HepG2 (cell line): ENCODE measurements around the gene ZNF669. TPM values are rescaled to one million over a fixed set of nuclear protein-coding genes. Genes with fewer than 3 reads are reported as not detected.

ENCODE experiments used
- BCL6 ChIP-seq: IDR thresholded peaks from 2 replicates; pipeline ENCODE4 v1.6.1; 2016; ENCODE audit warnings: missing genetic modification reagents, missing compliant biosample characterization
- CEBPZ ChIP-seq: IDR thresholded peaks from 2 replicates; pipeline ENCODE4 v1.6.1; 2012; ENCODE audit warnings: low read length, improper control_type of control experiment
- GFI1 ChIP-seq: sonication (generic); formaldehyde crosslinking; IDR thresholded peaks from 2 replicates; pipeline ENCODE4 v1.5.0; 2020; ENCODE audit warnings: missing genetic modification reagents, mild to moderate bottlenecking, borderline replicate concordance
- ISL2 ChIP-seq: sonication (generic); formaldehyde crosslinking; IDR thresholded peaks from 2 replicates; pipeline ENCODE4 v1.5.0; 2020; ENCODE audit warnings: missing genetic modification reagents
- MAZ ChIP-seq, 2 experiments: sonication (generic) in 1 of 2; formaldehyde crosslinking in 1 of 2; IDR thresholded peaks; 2 replicates each; pipeline versions ENCODE4 v1.5.0 to v1.6.1; 2012 to 2020; ENCODE audit warnings: low read depth in 2 of 2, mild to moderate bottlenecking in 2 of 2, borderline replicate concordance in 1 of 2, improper control_type of control experiment in 1 of 2, low read length in 1 of 2, missing genetic modification reagents in 1 of 2, moderate library complexity in 1 of 2
- MXD4 ChIP-seq: IDR thresholded peaks from 2 replicates; pipeline ENCODE4 v1.6.1; 2016; ENCODE audit warnings: mild to moderate bottlenecking, missing biosample characterization, missing genetic modification reagents
- ONECUT2 ChIP-seq: sonication (generic); formaldehyde crosslinking; IDR thresholded peaks from 2 replicates; pipeline ENCODE4 v1.4.0; 2020; ENCODE audit warnings: missing genetic modification reagents
- PAX8 ChIP-seq: sonication (generic); formaldehyde crosslinking; IDR thresholded peaks from 2 replicates; pipeline ENCODE4 v1.8.0; 2022; ENCODE audit warnings: mild to moderate bottlenecking, missing genetic modification reagents, borderline replicate concordance
- PHB2 ChIP-seq: fragments of 450-650 bp; IDR thresholded peaks from 2 replicates; pipeline ENCODE4 v1.6.1; 2018; ENCODE audit not compliant: partially characterized antibody
- REPIN1 ChIP-seq: sonication (generic); formaldehyde crosslinking; IDR thresholded peaks from 2 replicates; pipeline ENCODE4 v1.8.0; 2022; ENCODE audit warnings: missing genetic modification reagents, low read depth, mild to moderate bottlenecking, borderline replicate concordance
- SIN3A ChIP-seq: IDR thresholded peaks from 2 replicates; pipeline ENCODE4 v1.6.1; 2011; ENCODE audit warnings: low read depth, mild to moderate bottlenecking, control low read depth, low read length, borderline replicate concordance
- SKIL ChIP-seq: sonication (generic); formaldehyde crosslinking; IDR thresholded peaks from 2 replicates; pipeline ENCODE4 v1.8.0; 2022; ENCODE audit warnings: missing genetic modification reagents, mild to moderate bottlenecking, moderate library complexity, borderline replicate concordance
- THAP11 ChIP-seq: IDR thresholded peaks from 2 replicates; pipeline ENCODE4 v1.6.1; 2016; ENCODE audit warnings: missing biosample characterization, missing genetic modification reagents
- ZFP36 ChIP-seq: fragments of 150-350 bp; IDR thresholded peaks from 2 replicates; pipeline ENCODE4 v1.6.1; 2018; ENCODE audit warnings: borderline replicate concordance, low read length, low read depth; ENCODE audit not compliant: partially characterized antibody
- ZFX ChIP-seq: sonication (generic); formaldehyde crosslinking; IDR thresholded peaks from 2 replicates; pipeline ENCODE4 v1.4.0; 2020; ENCODE audit warnings: mild to moderate bottlenecking, low read depth, missing genetic modification reagents, moderate library complexity
- ZNF160 ChIP-seq: sonication (generic); formaldehyde crosslinking; IDR thresholded peaks from 2 replicates; pipeline ENCODE4 v1.8.0; 2022; ENCODE audit warnings: mild to moderate bottlenecking, inconsistent platforms, missing genetic modification reagents
- ZNF224 ChIP-seq: sonication (generic); formaldehyde crosslinking; IDR thresholded peaks from 2 replicates; pipeline ENCODE4 v1.5.0; 2020; ENCODE audit warnings: mild to moderate bottlenecking, missing genetic modification reagents
- ZNF276 ChIP-seq: sonication (generic); formaldehyde crosslinking; IDR thresholded peaks from 2 replicates; pipeline ENCODE4 v1.4.0; 2020; ENCODE audit warnings: mild to moderate bottlenecking, low read depth, missing genetic modification reagents
- ZNF331 ChIP-seq: sonication (generic); formaldehyde crosslinking; IDR thresholded peaks from 2 replicates; pipeline ENCODE4 v1.4.0; 2020; ENCODE audit warnings: missing genetic modification reagents
- ZNF343 ChIP-seq: sonication (generic); formaldehyde crosslinking; IDR thresholded peaks from 2 replicates; pipeline ENCODE4 v1.4.0; 2020; ENCODE audit warnings: mild to moderate bottlenecking, missing genetic modification reagents
- ZNF431 ChIP-seq: sonication (generic); formaldehyde crosslinking; IDR thresholded peaks from 2 replicates; pipeline ENCODE4 v1.9.0; 2022; ENCODE audit warnings: missing genetic modification reagents, low read depth, mild to moderate bottlenecking, borderline replicate concordance
- ZNF616 ChIP-seq: sonication (generic); formaldehyde crosslinking; IDR thresholded peaks from 2 replicates; pipeline ENCODE4 v1.5.0; 2020; ENCODE audit warnings: low read depth, mild to moderate bottlenecking, missing genetic modification reagents
- polyA plus RNA-seq, 8 experiments: library from polyadenylated mRNA; depleted of rRNA in 3 of 8; stranded (reverse) in 7 of 8; unstranded in 1 of 8; fragments of >200 nt; fragmentation: Illumina TruSeq in 4 of 8; extraction: Trizol in 4 of 8; gene quantifications; 2 replicates each; pipeline versions ENCODE4 v1.2.1 to v1.2.3, GENCODE V29; 2011 to 2016; ENCODE audit warnings: low read depth in 4 of 8, missing spikeins in 1 of 8, mixed read lengths in 1 of 8; ENCODE audit not compliant: insufficient read depth in 1 of 8
- total RNA-seq, 5 experiments: library from RNA; depleted of rRNA; stranded (reverse); fragments of >200 nt; fragmentation: Illumina TruSeq; extraction: Trizol; gene quantifications; 2 replicates each; pipeline ENCODE4 v1.2.3, GENCODE V29; 2016; ENCODE audit warnings: low read depth in 1 of 5

The ZNF669 gene
- total and polyA plus RNA-seq, 2 of the 13 experiments (the other 11 are each of a cell fraction or from before 2014, with no cell fraction given), result 3.1 to 14.6 TPM

- TF ChIP-seq ZNF276 (CRISPR knock-in tag) (no peak), BCL6 (CRISPR knock-in tag) (no peak), MAZ (IDR thresholded peaks at IDR 0.05; ENCODE audit: borderline replicate concordance, low read depth, low read length) (peak; percentile 34; the same call in 1 of the 2 replicates), MAZ (CRISPR knock-in tag; IDR thresholded peaks at IDR 0.05; ENCODE audit: low read depth) (peak; percentile 47), GFI1 (CRISPR knock-in tag) (peak; percentile 50; the same call in 1 of the 2 replicates), ZNF160 (CRISPR knock-in tag) (no peak; the same call in 1 of the 2 replicates), PHB2 (no peak), THAP11 (CRISPR knock-in tag) (peak; percentile 85), ZNF431 (CRISPR knock-in tag) (no peak), CEBPZ (no peak), PAX8 (CRISPR knock-in tag) (no peak), SIN3A (peak; percentile 93), ZNF331 (peak; percentile 69; the same call in 1 of the 2 replicates), ZNF224 (CRISPR knock-in tag) (0 out of 2 replicates have a peak, but pooled peaks have one; percentile 45), ISL2 (CRISPR knock-in tag) (peak; percentile 45; the same call in 1 of the 2 replicates), ONECUT2 (CRISPR knock-in tag) (no peak), ZNF343 (CRISPR knock-in tag) (no peak), ZFP36 (no peak), REPIN1 (CRISPR knock-in tag) (peak; percentile 72; the same call in 1 of the 2 replicates), MXD4 (CRISPR knock-in tag) (peak; percentile 68), ZNF616 (CRISPR knock-in tag) (0 out of 2 replicates have a peak, but pooled peaks have one; percentile 79), ZFX (peak; percentile 86), SKIL (CRISPR knock-in tag) (no peak)
These were observed at the start of gene ZNF669 (continued) for GRCh38 chr1:247103859-247104591.
